Fibroblast of skin of left quadriceps (primary cell): Measurements from ENCODE around the gene UBE4B.
"Not testable (repeated sequence)": the region's sequence is repeated elsewhere in the genome, so short reads cannot be mapped to it uniquely, and the experiment has no call there.

Source experiments
- DNase-seq, 2 experiments: peaks; one replicate each; pipeline ENCODE4 v3.0.0-alpha.2; 2013; ENCODE audit warnings: low read depth in 2 of 2

Gene UBE4B

DNA sequence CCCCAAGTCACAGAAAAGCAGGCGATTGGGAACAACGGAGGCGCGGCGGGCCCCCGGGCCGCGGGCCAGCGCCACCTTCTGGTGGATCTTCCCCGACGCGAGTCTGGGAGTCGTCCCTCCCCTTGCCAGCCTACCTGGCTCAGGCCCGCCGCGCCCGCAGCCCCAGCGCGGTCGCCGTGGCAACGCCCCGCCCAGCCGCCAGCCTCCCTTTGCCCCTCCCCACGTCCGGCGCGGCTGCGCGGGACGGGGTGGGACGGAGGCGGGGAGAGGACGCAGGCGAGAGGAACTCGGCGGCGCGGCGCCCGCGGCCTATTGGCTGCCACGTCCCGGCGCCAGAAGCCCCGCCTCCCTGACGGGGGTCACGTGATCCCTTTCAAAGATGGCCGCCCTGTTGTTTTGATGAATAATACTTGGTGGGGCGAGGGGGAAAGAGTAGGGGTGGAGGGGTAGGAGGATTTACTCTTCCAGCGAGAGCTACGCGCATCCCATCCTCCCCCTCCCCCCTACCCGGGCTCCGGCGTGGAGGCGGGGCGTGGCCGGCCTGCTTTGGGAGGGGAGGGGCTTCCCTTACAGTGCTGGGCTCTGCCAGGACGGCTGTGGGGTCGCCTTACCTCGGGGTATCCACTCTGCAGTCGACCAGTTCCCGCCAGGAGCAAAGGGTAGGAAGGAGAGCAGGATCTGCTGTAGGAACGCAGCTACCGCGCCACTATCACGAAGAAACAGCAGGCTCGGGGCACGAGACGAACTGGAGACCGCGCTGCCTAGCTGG, at the start of gene UBE4B:
Gene UBE4B (plus strand): TSS at position 369 of the 769 bp plus-strand sequence. CDS start 713 bp downstream, outside the sequence.
- peak; percentile 97 to 98 for DNase-seq

GRCh38 chr1:9984253-9984652, 48.5 kb upstream of the UBE4B start:
- DNase-seq = no peak

DNA sequence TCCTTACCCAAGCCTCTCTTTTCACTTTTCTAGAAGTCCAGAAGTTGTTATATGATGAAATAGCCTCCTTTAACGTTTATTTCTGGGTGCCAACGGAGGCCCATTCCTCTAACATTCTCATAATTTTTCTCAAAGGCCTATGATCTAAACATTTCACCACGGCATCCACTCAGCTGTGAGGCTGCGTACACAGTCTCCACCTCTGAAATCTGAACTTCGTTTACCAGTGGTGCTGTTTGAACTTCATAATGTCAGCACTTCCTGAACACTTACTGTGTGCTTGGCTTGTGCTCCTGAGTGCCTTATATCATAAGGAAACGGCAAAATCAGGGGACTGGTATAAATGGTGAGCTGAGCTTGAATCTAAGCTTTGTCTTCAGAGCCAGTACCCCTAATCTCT, 47.8 kb upstream of the UBE4B start:
- DNase-seq = no peak

DNA sequence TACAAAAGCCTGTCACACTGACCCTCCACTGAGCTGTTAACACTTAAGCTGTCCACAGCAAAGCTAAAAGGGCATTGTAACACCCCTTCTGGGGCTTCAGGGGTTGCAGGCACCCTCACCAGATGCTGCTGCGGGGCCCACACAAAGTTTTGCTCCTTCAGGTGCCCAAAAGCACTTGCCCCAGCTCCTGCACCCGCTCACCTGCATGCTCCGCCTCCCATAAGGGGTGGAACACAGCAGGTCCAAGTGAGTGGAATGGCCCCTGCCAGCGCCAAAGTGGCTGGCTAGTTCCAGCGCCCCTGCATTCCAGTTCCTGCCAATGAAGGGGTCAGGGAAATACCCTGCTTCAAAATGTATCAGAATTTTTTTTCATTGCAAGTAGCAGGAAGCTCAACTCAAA, 43.0 kb upstream of the UBE4B start:
- DNase-seq = no peak

GRCh38 chr1:9990944-9991343, 41.8 kb upstream of the UBE4B start:
- DNase-seq = no peak

DNA sequence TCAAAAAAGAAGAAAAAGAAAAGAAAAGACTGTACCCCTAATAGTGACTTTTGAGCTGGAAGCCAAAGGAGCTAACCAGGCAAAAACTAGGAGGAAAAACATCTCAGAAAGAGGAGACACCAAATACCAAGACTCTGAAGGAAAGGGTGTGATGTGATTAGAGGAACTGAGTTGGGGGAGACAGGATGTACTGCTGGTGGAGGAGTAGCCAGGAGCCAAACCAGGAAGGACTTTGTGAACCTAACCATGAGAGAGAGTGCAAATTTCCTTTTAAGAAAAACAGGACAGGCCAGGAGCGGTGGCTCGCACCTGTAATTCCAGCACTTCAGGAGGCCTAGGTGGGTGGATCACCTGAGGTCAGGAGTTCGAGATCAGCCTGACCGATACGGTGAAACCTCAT, 39.8 kb upstream of the UBE4B start:
- DNase-seq = no peak

DNA sequence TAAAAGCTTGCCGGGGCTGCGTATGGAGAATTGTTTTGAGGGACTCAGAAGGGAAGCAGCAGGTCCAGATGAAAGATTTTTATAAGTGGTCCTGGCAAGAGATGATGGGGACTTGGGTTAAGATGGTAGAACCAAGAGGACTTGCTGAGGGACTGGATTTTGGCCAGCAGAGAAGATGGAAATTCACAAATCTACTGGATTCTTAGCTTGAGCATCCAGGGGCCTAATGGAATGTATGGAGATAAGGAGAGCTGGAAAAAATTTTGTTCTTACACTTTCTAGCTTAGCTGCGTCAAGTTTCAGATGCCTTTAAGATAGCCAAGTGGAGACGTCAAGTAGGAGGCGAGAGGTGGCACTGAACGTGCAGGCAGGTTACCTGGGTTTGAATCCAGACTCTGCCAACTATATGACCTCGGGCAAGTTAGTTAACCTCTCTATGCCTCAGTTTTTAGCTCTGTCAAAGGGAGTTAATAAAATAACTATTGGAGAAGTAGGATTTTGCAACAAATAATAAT, 39.1 kb upstream of the UBE4B start:
- no peak for DNase-seq

DNA sequence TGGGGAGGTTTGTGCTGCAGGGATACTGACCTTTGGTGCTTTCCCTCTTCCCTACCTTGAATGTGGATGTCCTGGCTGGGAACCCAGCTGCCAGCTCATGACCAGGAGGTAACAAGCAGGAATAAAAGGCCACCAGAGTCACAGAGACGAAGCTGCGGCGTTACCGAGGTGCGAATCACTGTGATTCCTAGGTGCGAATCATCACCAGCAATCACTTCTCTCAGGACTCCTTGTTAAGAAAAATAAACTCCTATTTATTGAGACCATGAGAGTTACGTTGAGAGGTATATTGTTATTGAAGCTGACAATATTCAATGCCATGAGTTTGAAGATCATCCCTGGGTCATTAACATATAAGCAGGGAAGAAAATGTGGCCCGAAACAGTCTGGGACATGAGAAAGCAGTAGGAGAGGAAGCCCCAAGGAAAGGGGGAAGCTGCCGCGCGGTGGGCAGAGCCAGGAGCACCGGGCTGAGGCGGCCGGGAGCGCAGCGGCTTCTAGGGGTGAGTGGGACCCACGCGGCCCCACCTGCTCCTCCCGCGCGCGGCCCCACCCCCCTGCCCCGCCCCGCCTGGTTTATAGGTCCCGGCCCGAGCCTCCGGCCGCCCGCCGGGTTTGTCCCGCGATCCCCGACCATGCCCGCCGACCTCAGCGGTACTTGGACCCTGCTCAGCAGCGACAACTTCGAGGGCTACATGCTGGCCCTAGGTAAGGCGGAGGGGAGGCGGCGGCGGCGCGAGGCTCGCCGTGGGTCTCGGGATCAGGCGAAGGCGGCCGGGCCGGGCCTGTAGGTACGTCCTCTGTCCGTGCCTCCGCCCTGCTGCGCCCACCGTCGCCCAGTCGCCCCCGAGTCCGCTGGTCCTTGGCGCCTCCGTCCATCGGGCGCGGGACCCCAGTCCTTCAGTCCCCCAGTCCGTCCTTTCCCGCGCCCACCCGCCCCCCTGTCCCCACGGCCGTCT, 35.9 kb upstream of the UBE4B start, which contains the start of gene RBP7:
Gene RBP7 (plus strand): TSS at position 605 of the 959 bp plus-strand sequence. CDS start 31 bp downstream, at position 636.
- DNase-seq = no peak

DNA sequence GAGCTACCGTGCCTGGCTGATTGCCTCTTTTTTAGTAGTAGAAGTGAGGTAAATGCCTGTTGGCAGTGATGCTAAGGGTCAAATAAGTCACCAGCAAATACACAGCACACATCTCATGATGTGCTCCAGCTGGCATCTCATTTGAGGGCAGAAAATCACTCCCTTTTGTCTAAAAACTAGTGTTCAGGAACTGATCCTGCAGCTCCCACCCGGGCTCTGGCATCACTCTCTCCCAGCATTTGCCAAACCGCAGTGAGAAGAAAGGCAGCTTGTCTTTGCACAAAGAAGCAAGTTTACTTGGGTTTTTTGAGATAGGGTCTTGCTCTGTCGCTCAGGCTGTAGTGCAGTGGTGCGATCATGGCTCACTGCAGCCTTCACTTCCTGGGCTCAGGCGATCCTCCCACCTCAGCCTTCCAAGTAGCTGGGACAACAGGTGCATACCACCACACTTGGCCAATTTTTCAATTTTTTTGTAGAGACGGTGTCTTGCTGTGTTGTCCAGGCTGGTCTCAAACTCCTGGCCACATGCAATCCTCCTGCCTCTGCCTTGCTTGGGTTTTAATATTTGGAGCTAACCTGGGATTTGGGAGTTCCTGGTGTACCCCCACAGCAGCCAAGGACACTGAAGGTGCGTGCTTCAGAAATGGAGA, 31.6 kb upstream of the UBE4B start:
- DNase-seq = no peak

DNA sequence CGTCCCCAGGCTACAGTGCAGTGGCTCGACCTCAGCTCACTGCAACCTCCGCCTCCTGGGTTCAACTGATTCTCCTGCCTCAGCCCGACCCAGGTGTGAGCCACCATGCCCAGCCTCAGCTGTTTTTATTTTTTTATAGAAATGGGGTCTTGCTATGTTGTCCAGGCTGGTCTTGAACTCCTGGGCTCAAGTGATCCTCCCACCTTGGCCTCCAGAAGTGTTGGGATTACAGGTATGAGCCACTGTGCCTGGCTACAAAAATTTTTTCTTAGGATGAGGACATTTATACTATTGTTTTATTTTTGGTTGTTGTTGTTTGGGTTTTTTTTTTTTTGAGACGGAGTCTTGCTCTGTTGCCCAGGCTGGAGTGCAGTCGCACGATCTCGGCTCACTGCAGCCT, 27.5 kb upstream of the UBE4B start:
- DNase-seq = not testable (repeated sequence)

DNA sequence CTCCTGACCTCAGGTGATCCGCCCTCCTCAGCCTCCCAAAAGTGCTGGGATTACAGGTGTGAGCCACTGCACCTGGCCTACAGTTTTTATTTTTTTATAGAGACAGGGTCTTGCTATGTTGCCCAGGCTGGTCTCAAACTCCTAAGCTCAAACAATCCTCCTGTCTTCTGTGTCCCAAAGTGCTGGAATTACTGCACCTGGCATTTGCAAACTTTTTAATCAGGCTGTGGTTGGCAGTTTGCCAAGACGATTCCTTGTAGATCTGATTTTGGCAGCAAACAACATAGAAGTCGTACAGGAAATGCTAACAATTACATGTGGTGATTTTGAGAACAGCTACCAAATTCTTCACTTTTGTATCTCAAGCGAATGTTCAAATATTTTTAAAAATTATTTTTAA, 25.6 kb upstream of the UBE4B start:
- no peak for DNase-seq

- no peak for DNase-seq
These were observed 18.7 kb upstream of the UBE4B start for GRCh38 chr1:10014016-10014415.

DNA sequence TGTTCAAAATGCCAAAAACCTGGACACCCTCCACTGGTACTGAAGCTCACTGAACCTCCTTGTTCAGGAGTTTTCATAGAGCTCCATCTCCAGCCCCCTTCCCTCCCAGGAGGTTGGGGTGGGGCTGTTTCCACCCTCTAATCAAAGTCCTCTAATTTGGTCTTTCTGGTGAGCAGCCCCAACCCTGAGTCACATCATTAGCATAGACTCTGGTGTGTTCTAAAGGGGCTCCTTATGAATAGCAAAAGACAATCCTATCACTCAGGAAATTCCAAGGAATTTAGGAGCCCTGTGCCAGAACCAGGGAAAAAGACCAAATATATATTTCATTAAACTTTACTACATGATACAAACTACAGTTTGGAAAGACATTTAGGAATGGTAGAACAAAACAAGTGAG, 13.2 kb upstream of the UBE4B start:
- no peak for DNase-seq

DNA sequence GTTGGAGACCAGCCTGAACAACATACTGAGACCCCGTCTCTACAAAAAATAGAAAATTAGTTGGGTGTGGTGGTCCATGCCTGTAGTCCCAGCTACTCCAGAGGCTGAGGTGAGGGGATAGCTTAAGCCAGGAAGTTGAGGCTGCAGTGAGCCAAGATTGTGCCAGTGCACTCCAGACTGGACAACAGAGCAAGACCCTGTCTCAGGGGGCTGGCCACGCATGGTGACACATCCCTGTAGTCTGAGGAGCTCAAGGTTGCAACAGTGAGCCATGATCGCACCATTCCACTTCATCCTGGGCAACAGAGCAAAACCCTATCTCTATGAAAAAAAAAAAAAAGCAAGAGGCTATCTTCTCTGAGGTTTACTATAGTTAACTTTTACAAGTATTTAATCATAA, 12.7 kb upstream of the UBE4B start:
- no peak for DNase-seq

DNA sequence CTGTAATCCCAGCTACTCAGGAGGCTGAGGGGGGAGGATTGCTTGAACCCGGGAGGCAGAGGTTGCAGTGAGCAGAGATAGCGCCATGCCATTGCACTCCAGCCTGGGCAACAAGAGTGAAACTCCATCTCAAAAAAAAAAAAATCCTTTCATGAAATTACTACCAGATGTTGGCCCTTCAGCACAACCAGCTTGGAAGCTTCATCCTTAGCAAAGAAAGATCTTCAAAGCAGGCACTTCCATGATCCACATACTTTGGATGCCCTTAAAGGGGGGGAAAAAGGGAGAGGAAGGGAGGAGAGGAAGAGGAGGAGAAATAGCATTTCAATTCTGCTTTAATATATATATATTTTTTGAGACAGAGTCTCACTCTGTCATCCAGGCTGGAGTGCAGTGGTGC, 12.1 kb upstream of the UBE4B start:
- DNase-seq = peak in 1 of 2 experiments; percentile 44

DNA sequence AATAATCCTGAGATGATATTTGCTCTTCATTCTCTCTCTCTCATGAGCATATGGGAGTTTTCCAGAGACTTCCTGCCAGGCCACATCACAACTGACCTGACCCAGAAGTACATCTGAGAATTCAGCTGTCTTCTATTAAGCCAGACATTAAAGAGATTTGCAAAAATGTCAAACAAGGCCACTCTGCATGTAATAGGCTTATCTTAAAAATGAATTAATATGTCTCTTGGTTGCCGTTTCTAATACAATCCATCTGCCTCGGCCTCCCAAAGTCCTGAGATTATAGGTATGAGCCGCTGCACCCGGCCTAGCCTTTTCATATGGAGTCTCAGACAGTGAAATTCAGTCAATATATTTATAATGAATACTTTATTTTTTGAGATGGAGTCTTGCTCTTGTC, 10.8 kb upstream of the UBE4B start:
- DNase-seq = not testable (repeated sequence)

GRCh38 chr1:10022656-10023055, 10.1 kb upstream of the UBE4B start:
- DNase-seq = no peak

- no peak for DNase-seq
These were observed 7.4 kb upstream of the UBE4B start for GRCh38 chr1:10025354-10025753.

GRCh38 chr1:10027027-10027426, 5.7 kb upstream of the UBE4B start:
- DNase-seq = no peak

DNA sequence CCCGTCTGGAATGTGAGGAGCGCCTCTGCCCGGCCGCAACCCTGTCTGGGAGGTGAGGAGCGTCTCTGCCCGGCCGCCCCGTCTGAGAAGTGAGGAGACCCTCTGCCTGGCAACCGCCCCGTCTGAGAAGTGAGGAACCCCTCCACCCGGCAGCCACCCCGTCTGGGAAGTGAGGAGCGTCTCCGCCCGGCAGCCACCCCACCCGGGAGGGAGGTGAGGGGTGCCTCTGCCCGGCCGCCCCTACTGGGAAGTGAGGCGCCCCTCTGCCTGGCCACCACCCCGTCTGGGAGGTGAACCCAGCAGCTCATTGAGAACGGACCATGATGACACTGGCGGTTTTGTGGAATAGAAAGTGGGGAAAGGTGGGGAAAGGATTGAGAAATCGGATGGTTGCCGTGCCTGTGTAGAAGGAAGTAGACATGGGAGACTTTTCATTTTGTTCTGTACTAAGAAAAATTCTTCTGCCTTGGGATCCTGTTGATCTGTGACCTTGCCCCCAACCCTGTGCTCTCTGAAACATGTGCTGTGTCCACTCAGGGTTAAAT, 3.7 kb upstream of the UBE4B start:
- not testable (repeated sequence) for DNase-seq

DNA sequence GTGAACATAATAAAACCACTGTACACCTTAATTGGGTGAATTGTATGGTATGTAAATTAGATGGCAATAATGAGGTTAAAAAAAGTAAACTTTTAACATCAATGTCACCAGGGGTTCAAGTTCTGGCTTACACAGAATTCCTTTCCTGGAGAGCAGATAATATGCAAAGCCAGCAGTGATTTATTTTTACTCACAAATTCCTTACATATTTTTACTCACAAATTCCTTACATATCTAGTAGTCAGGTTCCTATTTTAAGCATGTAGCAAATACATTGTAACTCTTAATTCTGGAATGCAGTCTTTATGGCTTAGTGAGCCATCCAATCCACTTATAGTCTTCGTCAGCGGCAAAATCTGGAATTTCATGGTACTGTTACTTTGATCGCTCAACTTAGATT, 1.3 kb upstream of the UBE4B start:
- DNase-seq = peak; percentile 62 to 70
